HG03280 (cell line): ENCODE data around the gene AQP6.

Source experiments
- ATAC-seq: cut with Tn5 transposase; IDR thresholded peaks from one replicate; pipeline ENCODE4 v1.9.1; 2021; ENCODE audit warnings: mild to moderate bottlenecking, moderate library complexity; ENCODE audit not compliant: unreplicated experiment

AQP6 gene

DNA sequence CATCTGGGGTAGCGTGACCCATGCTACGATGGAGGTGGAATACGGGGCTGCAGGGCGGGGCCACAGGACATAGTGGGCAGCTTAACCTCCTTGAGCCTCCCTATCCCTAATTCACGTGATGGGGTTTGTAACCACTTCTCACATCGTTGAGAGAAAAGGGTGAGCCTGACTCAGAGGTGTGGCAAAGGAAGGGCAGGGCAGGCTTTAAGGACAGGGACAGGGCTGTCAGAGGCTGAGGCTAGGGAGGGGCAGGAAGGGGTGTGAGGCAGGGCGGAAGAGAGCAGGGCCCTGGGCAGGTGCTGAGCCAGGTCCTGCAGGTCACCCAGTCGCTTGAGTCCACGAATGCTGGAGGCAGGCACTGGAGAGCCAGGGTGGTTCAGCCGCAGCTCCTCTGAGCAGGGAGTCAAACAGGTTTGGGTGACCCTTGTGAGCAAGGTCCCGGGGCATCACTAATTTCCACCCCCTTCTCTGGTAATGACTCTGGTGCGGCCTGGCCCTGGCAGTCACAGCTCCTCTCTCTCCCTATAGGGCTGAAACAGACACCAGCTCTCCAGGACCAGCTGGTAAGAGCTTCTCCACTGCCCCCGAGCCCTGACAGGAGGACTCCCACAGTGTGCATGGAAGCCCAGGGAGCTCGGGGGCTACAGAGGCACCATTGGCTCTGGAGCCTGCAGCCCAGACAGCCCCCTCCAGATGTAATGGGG lies 29.7 kb upstream of the AQP6 start:
- no peak for ATAC-seq

DNA sequence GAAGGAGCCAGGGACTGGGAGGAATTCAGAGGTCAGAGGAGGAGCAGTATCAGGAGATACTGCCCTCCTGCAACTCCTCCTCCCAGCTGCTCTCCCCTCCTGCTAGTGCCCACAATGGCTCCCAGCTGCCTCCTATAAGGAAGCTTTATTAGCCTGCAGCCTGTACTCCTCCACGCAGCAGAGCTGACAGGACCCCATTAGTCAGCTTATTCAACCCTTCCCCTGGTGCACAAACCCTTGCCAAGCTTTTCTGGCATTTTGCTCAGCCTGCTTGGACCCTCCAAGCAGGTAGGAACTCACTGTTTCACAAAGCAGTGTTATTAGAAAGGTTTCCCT lies 29.2 kb upstream of the AQP6 start:
- no peak for ATAC-seq

DNA sequence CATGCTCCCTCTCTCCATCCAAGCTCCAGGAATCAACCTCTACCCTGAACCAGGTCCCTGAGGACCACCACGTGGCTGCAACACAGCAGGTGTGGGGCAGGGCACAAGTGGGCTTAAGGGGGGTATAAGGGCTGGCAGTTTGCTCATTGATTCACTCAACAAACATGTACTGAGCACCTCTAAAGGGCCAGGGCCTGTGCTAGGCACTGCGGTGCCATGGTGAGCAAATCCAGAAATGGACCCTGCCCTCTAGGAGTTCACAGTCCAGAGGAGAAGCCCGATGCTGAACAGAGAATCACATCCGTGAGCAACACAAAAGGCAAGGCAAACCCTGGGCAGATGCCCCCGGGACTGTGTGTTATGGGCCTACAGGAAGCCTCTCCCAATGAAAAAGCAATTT lies 28.7 kb upstream of the AQP6 start:
- ATAC-seq = no peak

DNA sequence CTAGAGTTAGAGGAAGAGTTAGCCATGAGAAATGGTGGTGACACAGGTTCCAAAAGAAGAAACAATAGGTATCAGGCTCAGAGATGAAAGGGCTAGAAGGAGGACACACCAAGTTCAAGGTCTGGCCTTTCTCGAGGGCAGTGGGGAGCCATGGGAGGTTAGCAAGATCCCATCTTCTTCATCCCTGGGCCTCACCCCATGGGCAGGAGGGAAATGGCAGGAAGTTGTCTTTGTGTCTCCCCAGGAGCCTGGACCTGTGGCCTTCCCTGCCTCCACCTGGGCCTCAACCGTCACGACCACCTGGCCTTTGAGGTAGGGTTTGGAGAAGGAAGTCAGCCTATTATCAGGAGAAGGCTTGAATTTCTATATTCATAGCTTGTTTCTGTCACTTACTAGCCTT lies 28.0 kb upstream of the AQP6 start:
- no peak for ATAC-seq

DNA sequence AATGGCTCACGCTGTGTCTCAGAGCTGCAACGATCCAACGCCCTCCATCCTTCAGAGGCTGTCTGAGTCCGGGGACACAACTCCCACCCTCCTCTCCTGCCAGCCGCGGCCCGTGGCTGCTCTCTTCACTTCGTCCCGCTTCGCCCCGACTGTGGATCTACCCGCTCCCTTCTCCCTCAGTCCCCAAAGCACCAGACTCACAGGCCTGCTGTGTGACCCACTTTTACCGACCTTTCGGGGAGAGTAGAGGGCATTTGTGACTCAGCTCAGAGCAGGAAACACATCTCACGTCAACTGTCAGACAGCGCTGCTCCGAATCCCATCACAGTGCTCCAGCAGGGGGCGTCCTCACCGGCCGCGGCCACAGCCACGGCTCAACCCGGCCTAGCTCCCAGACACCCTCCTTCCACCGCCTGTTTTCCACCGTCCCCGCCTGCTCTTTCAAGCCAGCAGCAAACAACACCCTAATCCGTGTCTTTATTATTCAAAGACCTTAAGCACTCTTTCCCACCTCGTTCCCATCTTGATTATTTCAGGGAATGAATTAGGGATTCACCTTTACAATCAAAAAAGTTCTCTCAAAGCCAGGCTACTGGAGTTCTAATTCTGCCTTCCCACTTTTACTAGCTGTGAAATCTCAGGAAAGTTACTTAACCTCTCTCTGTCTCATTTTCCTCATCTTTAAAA lies 27.2 kb upstream of the AQP6 start:
- peak; percentile 91 for ATAC-seq

DNA sequence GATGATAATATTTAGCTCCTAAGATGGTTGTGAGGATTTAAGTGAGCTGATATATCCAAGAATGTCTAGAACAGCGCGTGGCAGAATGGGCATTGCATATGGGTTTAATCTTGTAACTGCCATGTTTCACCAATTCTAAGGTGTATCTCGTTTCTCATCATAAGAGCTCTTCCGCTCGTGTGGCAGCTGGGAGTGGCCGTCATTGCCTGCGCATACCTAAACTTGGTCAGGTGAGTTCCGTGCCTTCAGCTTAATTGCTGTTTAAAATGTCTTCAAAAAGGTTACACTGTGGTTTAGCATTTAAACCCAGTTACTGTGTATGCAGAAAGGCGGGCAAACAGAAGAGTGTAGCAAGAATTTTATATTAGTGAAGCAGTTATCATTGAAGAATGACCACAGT lies 26.7 kb upstream of the AQP6 start:
- no peak for ATAC-seq

DNA sequence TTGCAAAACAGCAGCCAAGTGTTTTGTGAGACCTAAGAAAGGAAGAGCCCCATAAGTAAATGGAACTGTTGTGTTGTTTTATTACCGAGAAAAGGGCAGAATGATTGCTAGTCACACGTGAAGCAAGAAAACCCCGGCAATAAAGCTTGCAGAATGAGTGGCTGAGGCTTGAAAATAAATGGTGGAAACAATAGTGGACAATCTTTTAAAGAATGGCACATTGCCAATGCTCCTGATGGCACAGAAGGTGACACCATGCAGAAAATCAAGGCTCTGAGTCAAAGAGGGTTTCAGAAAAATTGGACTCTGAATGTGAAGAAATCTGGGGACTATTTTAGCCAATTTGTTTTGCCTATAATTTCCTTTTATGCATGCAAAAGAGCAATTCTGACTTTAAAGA lies 26.2 kb upstream of the AQP6 start:
- no peak for ATAC-seq

DNA sequence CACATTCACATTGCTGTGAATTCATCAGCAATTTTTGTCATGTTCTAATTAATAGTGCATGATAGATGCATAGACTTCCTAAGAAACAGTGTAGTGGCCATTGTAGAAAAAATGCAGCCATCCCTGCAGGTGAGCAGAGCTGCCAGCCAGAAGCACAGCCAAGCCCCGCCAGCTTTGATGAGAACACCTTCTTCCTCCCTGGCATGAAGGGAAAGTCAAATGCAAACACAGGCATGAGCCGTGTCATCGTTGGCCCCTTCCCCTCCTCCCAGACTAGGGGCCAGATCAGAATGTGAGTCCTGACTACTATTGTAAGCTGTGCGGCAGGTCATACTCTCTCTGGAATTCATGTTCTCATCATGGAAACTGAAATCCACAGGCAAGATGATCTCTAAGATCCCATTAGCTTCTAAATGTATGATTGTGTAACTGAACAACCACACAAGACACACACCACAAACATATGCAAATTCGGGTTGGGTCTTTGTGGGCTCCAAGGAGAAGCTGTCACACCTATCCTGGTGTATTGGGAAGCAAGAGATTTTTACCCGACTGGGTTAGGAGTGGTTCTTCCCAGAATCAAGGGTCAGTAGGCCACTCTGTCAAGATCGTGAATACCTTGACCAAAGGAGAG lies 25.0 kb upstream of the AQP6 start:
- no peak for ATAC-seq

DNA sequence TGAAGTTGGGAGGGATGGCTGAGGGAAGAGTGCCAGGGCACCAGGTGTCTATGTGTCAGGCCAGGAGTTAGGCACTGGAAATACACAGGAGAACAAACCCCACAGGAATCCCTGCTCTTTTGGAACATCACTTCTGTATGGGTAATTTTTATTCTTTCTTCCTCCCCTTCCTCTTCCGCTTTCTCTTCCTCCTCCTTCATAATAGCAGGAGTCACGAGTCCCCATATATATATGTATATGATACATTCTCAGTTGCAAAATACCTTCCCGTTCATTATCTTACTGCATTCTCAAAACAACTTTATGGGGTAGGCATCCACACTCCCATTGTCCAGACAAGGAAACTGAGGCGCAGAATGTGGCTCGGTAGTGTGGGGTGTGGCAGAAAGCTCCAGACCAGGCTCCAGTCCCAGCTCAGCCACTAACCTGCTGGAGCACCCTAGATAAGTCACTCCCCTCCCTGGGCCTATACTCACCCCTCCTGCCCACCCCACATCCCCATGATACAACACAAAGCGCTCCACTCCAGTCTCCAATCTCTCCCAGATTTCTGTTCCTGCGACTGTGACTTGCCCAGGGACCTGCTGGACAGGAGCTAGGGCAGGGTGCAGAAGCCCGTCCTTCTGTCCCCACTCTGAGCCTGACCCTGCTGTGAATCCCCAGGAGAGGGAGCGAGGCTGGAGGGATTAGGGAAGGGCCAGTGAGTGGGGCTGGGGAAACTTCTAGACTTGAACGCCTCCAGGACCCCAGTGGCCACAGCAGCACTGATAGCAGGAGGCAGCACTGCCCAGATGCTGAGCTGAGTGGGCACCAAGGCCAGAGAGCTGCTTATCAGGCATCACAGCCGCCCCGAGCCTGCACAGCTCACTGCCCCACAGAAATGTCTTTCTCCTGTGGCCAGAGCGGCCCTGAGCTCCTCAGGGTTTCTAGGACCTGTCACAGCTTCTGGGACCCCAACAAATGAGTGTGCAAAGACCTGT lies 23.6 kb upstream of the AQP6 start:
- ATAC-seq = no peak

DNA sequence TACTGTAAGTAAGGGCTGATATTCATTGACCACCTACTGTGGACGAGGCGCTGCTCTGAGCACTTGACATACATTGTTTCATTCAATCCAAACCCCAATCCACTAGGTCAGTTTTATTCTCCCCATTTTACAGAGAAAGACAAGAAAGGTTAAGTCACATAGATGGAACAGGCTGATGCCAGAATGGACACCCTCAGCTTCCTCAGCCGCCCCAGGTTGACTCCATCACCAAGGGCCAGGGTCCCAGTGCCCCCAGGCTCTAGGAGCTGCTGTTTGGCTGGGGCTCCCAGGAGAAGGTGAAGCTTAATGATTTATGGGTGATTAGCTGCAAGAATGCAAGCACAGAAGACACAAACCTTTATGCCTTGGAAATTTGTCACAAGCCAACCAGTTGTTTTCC lies 22.9 kb upstream of the AQP6 start:
- ATAC-seq = no peak

DNA sequence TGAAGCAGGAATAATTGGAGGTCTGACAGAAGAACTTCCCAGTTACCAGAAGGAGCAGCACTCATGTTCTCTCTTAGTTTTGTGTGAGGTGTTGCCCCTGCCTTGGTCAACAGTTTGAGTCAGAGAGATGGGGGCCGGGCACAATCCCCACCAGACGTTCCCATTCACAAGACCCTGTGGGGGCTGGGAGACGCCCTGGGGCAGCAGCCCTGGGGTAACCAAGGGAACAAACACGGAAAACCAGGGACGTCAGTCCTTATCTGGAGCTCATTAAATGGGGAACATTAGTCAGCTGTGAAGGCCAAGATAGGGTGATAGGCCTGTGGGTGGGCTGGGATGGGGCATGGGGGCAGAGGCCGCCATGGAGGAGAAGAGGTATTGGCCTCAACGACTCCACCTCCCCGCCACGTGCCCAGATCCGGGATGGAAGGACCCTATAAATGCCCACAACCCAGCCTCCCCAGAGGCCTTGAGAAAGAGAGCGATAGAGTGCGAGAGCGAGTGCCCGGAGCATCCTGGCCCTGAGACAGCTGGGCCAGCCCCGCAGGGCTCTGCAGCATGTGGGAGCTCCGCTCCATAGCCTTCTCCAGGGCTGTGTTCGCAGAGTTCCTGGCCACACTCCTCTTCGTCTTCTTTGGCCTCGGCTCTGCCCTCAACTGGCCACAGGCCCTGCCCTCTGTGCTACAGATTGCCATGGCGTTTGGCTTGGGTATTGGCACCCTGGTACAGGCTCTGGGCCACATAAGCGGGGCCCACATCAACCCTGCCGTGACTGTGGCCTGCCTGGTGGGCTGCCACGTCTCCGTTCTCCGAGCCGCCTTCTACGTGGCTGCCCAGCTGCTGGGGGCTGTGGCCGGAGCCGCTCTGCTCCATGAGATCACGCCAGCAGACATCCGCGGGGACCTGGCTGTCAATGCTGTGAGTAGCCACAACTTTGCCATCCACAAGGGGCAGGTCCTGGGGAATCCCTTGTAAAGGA lies 22.2 kb upstream of the AQP6 start, which contains the start of gene AQP2:
AQP2 (plus strand) TSS at position 465 of the 979 bp plus-strand sequence; CDS start at position 559, 94 bp downstream.
- ATAC-seq = no peak

DNA sequence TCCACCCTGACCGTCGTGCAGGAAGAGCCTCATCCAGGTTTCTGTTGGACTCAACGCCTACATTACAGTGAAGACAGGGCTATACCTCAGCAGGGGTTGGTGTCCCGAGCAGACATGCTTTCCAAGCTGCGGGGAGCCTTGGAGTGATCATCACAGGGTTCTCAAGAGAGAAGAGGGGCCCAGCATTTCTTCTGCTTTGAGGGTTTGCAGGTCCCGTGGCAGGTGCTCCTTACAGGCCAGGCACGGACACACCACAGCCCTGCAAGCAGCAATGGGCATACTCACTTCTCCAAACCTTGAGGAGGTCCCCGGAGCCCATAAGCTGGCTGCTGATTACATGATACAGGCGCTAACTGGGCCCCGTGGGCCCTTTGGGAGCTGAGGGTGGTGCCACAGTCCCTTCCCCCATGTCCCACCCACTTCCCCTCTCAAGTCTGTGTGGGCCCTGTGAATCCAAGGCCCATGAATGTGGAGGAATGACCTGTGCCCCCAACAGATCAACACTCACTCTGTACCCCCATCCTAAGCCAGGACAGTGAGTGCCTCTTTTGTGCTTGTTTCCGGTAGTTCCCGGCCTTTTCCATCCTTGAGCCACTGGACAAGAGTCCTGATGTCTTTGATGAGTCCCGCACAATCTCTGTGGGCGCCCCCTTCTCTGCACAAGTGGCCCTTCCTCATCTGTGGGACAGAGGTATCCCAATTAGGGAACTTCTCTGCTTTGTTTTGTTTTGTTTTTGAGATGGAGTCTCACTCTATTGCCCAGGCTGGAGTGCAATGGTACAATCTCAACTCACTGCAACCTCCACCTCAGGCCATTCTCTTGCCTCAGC lies 21.1 kb upstream of the AQP6 start:
- ATAC-seq = no peak

DNA sequence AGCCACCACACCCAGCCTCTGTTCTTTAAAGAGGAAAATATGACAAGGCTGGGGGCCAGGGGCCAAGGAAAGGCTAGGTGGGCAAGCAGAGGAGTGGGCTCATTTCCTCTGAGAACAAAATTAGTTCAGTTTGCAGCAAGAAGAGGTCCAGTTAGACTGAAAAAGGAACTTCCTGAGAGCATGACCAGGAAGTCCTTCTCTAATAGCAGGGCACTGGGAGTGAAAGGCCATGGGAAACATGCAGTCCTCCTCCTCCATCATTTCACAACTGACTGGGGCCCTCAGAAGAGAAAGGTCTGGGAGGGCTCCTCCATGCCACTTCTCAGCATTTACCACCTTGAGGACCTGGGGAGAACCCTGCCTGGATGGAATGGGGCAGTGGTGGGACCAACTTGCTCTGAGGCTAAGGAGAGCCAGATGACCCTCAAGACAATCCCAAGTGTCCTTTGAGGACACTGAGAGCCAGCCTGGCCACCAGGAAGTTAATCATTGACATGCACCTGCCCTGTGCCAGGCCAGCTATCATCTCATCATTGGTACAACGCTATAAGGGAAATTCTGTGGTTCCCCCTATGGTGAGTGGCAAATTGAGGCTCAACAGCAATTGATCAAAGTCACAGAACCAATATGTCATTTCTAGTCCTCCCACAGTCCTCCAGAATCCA lies 20.2 kb upstream of the AQP6 start:
- ATAC-seq = no peak

DNA sequence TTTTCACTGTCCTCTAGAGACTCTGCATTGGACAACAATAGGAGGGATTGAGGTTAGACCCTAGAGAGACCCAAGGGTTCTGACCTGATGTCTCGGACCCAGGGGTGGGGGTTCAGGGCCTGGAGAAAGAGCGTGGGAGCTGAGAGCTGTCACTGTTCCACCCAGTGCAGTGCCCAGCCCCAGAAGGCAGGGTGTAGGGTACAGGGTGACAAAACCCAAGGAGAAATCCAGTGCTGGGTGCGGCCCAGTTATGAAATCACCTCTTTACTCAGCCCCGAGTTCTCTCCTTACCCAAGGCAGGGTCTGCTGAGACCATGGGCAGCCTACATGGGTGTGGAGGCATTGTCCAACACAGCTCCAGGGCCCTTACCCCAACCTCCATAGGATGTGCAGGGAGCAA lies 19.6 kb upstream of the AQP6 start:
- ATAC-seq = no peak

DNA sequence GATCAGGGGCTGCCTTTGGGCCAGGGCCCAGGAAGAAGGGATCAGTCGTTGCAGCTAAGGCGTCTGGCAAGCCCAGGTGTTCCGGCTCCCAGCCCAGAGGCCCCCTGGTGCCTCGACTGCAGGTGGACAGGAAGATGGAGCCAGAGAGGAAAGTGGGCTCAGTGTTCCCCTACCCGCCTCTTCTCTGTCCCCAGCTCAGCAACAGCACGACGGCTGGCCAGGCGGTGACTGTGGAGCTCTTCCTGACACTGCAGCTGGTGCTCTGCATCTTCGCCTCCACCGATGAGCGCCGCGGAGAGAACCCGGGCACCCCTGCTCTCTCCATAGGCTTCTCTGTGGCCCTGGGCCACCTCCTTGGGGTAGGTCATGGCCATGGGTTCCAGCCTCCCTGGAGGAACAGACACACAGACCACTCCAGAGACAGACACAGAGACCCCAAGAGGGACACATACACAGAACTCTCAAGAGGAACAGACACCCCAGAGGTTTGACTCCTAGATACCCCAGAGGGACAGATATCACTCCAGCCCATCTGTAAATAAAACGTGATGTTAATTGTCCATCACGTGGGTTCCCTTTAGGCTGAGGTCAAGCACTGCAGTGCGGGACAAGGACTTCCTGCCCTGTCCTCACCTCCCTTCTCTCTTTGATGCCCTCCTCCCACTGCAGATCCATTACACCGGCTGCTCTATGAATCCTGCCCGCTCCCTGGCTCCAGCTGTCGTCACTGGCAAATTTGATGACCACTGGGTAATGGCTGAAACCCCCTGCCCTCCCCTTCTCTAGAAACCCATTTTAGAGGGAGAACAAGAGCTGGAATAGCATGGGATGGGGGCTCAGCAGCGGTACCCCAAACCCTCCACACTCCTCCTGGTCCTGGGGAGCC lies 18.5 kb upstream of the AQP6 start:
- no peak for ATAC-seq

DNA sequence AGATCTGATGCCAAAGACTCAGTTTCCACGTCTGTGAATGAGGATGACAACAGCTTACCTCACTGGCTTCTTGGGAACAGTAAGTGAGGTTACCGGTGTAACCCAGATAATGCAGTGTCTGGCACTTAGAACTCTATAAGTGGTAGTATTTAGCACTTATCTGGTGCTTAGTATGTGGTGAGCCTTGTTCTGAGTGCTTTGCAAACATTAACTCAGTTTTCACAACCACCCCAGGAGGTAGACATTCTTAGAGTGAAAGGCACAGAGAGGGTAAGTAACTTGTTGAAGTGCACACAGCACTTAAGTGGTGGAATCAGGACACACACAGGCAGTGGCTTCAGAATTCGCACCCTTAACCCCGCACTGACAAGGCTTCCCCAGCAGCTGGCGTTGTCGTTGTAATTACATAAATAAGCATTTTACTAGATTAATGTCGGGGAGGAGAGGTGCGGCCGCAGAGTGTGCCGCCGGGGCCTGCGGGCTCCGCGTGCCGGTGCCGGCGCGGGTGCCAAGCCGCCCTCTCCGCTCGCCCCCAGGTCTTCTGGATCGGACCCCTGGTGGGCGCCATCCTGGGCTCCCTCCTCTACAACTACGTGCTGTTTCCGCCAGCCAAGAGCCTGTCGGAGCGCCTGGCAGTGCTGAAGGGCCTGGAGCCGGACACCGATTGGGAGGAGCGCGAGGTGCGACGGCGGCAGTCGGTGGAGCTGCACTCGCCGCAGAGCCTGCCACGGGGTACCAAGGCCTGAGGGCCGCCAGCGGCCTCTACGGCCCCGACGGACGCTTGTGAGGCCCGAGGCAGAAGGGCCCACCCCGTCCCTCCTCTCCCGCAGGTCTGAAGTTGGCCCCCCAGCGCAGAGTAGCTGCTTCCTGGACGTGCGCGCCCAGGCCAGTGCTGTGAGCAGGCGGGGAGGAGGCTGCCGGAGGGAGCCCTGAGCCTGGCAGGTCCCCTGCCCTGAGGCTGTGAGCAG lies 17.6 kb upstream of the AQP6 start:
- ATAC-seq = no peak
